Activated CD4-positive, alpha-beta memory T cell treated with anti-CD3 and anti-CD28 coated beads, Interleukin-2, amount 10 ng/mL, durations not matched to agents 7 days and 5 days (primary cell): Measurements from ENCODE around the gene GSTO2. TPM values are rescaled to one million over a fixed set of nuclear protein-coding genes. Genes with fewer than 3 reads are reported as not detected.

ENCODE experiments used
- CTCF ChIA-PET: fragments of 350-600 bp; sonication (Branson Sonifier 250); formaldehyde crosslinking; loops from one replicate; lab custom pipeline; 2021; ENCODE audit warnings: antibody characterized with exemption, inconsistent platforms; lab: Charles Lee
- POLR2A ChIA-PET: fragments of 350-600 bp; sonication (Branson Sonifier 250); formaldehyde crosslinking; loops from one replicate; lab custom pipeline; 2021; ENCODE audit warnings: antibody characterized with exemption; lab: Charles Lee
- DNase-seq: peaks from one replicate; pipeline ENCODE4 v3.0.0-alpha.2; 2020
- H3K27ac Mint-ChIP-seq: one replicate; pipeline ENCODE4 v1.8.0; 2021; ENCODE audit warnings: mild to moderate bottlenecking, mixed read lengths
- H3K27me3 Mint-ChIP-seq: one replicate; pipeline ENCODE4 v1.8.0; 2021; ENCODE audit warnings: mixed read lengths
- H3K36me3 Mint-ChIP-seq: one replicate; pipeline ENCODE4 v1.8.0; 2021; ENCODE audit warnings: low read depth, mixed read lengths
- H3K4me1 Mint-ChIP-seq: one replicate; pipeline ENCODE4 v1.8.0; 2021; ENCODE audit warnings: mixed read lengths
- H3K4me3 Mint-ChIP-seq: one replicate; pipeline ENCODE4 v1.8.0; 2021; ENCODE audit warnings: mild to moderate bottlenecking, mixed read lengths
- H3K9me3 Mint-ChIP-seq: one replicate; pipeline ENCODE4 v1.8.0; 2021; ENCODE audit warnings: mixed read lengths
- total RNA-seq, 2 experiments: library from RNA; stranded (reverse); gene quantifications; one replicate each; pipeline ENCODE4 v1.2.3, GENCODE V29; 2021

The GSTO2 gene
- total RNA-seq, 2 experiments from 2014 or later = 0.88 to 1.8 TPM

- peaks cover 8% of the 10 kb centered on the region for H3K27me3 Mint-ChIP-seq
- H3K27ac Mint-ChIP-seq = no peak overlapping the region
- ChIA-PET POLR2A (interaction anchor here (1.1 kb wide), 1 partner anchor 36 kb away, joined by 3 read pairs; the partner anchor contains the start of gene ITPRIP), CTCF (interaction anchor here (1.2 to 10.4 kb wide), 3 partner anchors 9 to 46 kb away, joined by 4 to 237 read pairs (median 118); partner anchors contain the start of genes CFAP58 and ITPRIP)
- peaks cover 11% of the 10 kb centered on the region for H3K36me3 Mint-ChIP-seq
- peaks cover 49% of the 10 kb centered on the region for H3K4me1 Mint-ChIP-seq
- H3K9me3 Mint-ChIP-seq = peaks cover 8% of the 10 kb centered on the region
- DNase-seq = no peak
- no peak overlapping the region for H3K4me3 Mint-ChIP-seq
Observed at GRCh38 chr10:104301907-104302690, 33.1 kb downstream of the GSTO2 start.

- ChIA-PET POLR2A (interaction anchor here (1.1 to 6.5 kb wide), 4 partner anchors 8 to 50 kb away, joined by 3 to 42 read pairs (median 4); partner anchors contain the start of genes CFAP58 and ITPRIP), CTCF (interaction anchor here (0.7 to 10.4 kb wide), 9 partner anchors 10 to 409 kb away, joined by 3 to 237 read pairs (median 4); partner anchors contain the start of genes CFAP58 and ITPRIP)
- no peak overlapping the region for H3K4me3 Mint-ChIP-seq
- no peak for DNase-seq
- H3K9me3 Mint-ChIP-seq = peaks cover 8% of the 10 kb centered on the region
- H3K36me3 Mint-ChIP-seq = peaks cover 17% of the 10 kb centered on the region
- peaks cover 8% of the 10 kb centered on the region for H3K27me3 Mint-ChIP-seq
- peaks cover 61% of the 10 kb centered on the region for H3K4me1 Mint-ChIP-seq
- no peak overlapping the region for H3K27ac Mint-ChIP-seq
Observed at GRCh38 chr10:104303594-104304355, 34.8 kb downstream of the GSTO2 start.

- Mint-ChIP-seq H3K27me3 (peaks cover 3% of the 10 kb centered on the region), H3K4me1 (peaks cover 65% of the 10 kb centered on the region), H3K4me3 (no peak overlapping the region), H3K36me3 (peaks cover 20% of the 10 kb centered on the region), H3K9me3 (peaks cover 8% of the 10 kb centered on the region), H3K27ac (no peak overlapping the region)
- no peak for DNase-seq
- ChIA-PET POLR2A (interaction anchor here (1.1 to 6.5 kb wide), 4 partner anchors 9 to 49 kb away, joined by 3 to 42 read pairs (median 16); partner anchors contain the start of gene CFAP58), CTCF (interaction anchor here (0.7 to 10.4 kb wide), 9 partner anchors 9 to 44 kb away, joined by 3 to 237 read pairs (median 4); partner anchors contain the start of genes CFAP58 and ITPRIP)
Observed at GRCh38 chr10:104304356-104304745, 35.4 kb downstream of the GSTO2 start.

GRCh38 chr10:104304927-104305326 lies 35.9 kb downstream of the GSTO2 start:
- H3K27me3 Mint-ChIP-seq = peaks cover 2% of the 10 kb centered on the region
- no peak for DNase-seq
- CTCF ChIA-PET = interaction anchor here (1.6 to 10.4 kb wide), 9 partner anchors 11 to 44 kb away, joined by 4 to 237 read pairs (median 20); partner anchors contain the start of genes CFAP58 and ITPRIP
- peaks cover 24% of the 10 kb centered on the region for H3K36me3 Mint-ChIP-seq
- peaks cover 69% of the 10 kb centered on the region for H3K4me1 Mint-ChIP-seq
- no peak overlapping the region for H3K27ac Mint-ChIP-seq
- H3K4me3 Mint-ChIP-seq = no peak overlapping the region
- POLR2A ChIA-PET = interaction anchor here (1.0 to 6.5 kb wide), 8 partner anchors 10 to 49 kb away, joined by 3 to 54 read pairs (median 10); partner anchors contain the start of genes CFAP58 and ITPRIP
- H3K9me3 Mint-ChIP-seq = peaks cover 8% of the 10 kb centered on the region

GRCh38 chr10:104306897-104307296 lies 37.9 kb downstream of the GSTO2 start:
- H3K27me3 Mint-ChIP-seq = peaks cover 2% of the 10 kb centered on the region
- DNase-seq = no peak
- peaks cover 34% of the 10 kb centered on the region for H3K36me3 Mint-ChIP-seq
- no peak overlapping the region for H3K4me3 Mint-ChIP-seq
- ChIA-PET CTCF (interaction anchor here (1.1 to 10.4 kb wide), 10 partner anchors 14 to 150 kb away, joined by 3 to 237 read pairs (median 14); partner anchors contain the start of genes CFAP58 and ITPRIP), POLR2A (interaction anchor here (1.2 to 6.5 kb wide), 6 partner anchors 14 to 44 kb away, joined by 4 to 54 read pairs (median 20); partner anchors contain the start of gene ITPRIP)
- peaks cover 7% of the 10 kb centered on the region for H3K9me3 Mint-ChIP-seq
- no peak overlapping the region for H3K27ac Mint-ChIP-seq
- H3K4me1 Mint-ChIP-seq = peaks cover 54% of the 10 kb centered on the region

- CTCF ChIA-PET = interaction anchor here (0.9 to 10.4 kb wide), 7 partner anchors 14 to 41 kb away, joined by 3 to 237 read pairs (median 20); partner anchors contain the start of genes CFAP58 and ITPRIP
- H3K4me1 Mint-ChIP-seq = peaks cover 52% of the 10 kb centered on the region
- H3K27me3 Mint-ChIP-seq = peaks cover 2% of the 10 kb centered on the region
- no peak overlapping the region for H3K4me3 Mint-ChIP-seq
- peaks cover 5% of the 10 kb centered on the region for H3K9me3 Mint-ChIP-seq
- DNase-seq = no peak
- peak overlapping the region; percentile 71 for H3K27ac Mint-ChIP-seq
- H3K36me3 Mint-ChIP-seq = peaks cover 41% of the 10 kb centered on the region
- POLR2A ChIA-PET = interaction anchor here (1.1 to 6.5 kb wide), 5 partner anchors 13 to 44 kb away, joined by 3 to 54 read pairs (median 5); partner anchors contain the start of gene ITPRIP
Observed at GRCh38 chr10:104307576-104308438, 38.8 kb downstream of the GSTO2 start.

GRCh38 chr10:104308439-104308903 lies 39.5 kb downstream of the GSTO2 start:
- ChIA-PET CTCF (interaction anchor here (1.0 to 10.4 kb wide), 5 partner anchors 16 to 40 kb away, joined by 3 to 237 read pairs (median 66); partner anchors contain the start of genes CFAP58 and ITPRIP), POLR2A (interaction anchor here (1.1 to 6.5 kb wide), 4 partner anchors 13 to 43 kb away, joined by 3 to 54 read pairs (median 23); partner anchors contain the start of gene ITPRIP)
- Mint-ChIP-seq H3K36me3 (peaks cover 44% of the 10 kb centered on the region), H3K27me3 (no peaks in the 10 kb centered on the region), H3K4me1 (peaks cover 47% of the 10 kb centered on the region), H3K4me3 (no peak overlapping the region), H3K27ac (peak overlapping the region; percentile 71), H3K9me3 (no peaks in the 10 kb centered on the region)
- DNase-seq = no peak

GRCh38 chr10:104309980-104310978 lies 41.3 kb downstream of the GSTO2 start:
- H3K27ac Mint-ChIP-seq = no peak overlapping the region
- ChIA-PET CTCF (interaction anchor here (0.6 to 10.4 kb wide), 5 partner anchors 18 to 497 kb away, joined by 3 to 237 read pairs (median 4); partner anchors contain the start of gene CFAP58), POLR2A (interaction anchor here (1.2 to 6.5 kb wide), 2 partner anchors 12 to 43 kb away, joined by 3 to 42 read pairs; partner anchors contain the start of gene CFAP58)
- no peaks in the 10 kb centered on the region for H3K27me3 Mint-ChIP-seq
- no peak overlapping the region for H3K4me3 Mint-ChIP-seq
- no peak for DNase-seq
- no peaks in the 10 kb centered on the region for H3K9me3 Mint-ChIP-seq
- peaks cover 35% of the 10 kb centered on the region for H3K4me1 Mint-ChIP-seq
- H3K36me3 Mint-ChIP-seq = peaks cover 53% of the 10 kb centered on the region

GRCh38 chr10:104311184-104311720 lies 42.3 kb downstream of the GSTO2 start:
- no peak overlapping the region for H3K4me3 Mint-ChIP-seq

More at GRCh38 chr10:104311184-104311720, 42.3 kb downstream of the GSTO2 start:
- CTCF ChIA-PET = interaction anchor here (0.7 to 10.4 kb wide), 4 partner anchors 10 to 38 kb away, joined by 3 to 237 read pairs (median 6); partner anchors contain the start of gene CFAP58
- no peaks in the 10 kb centered on the region for H3K27me3 Mint-ChIP-seq
- H3K4me1 Mint-ChIP-seq = peaks cover 28% of the 10 kb centered on the region
- H3K9me3 Mint-ChIP-seq = no peaks in the 10 kb centered on the region
- no peak for DNase-seq
- peaks cover 56% of the 10 kb centered on the region for H3K36me3 Mint-ChIP-seq
- POLR2A ChIA-PET = interaction anchor here (2.9 kb wide), 1 partner anchor 10 kb away, joined by 11 read pairs; no protein-coding TSS in a partner anchor
- no peak overlapping the region for H3K27ac Mint-ChIP-seq
